ENCODE measurements around the gene SERPINE2.
A peak's percentile ranks its signal among the peaks of the same experiment; 100 is the strongest.
"Not testable (repeated sequence)": the region's sequence is repeated elsewhere in the genome, so short reads cannot be mapped to it uniquely, and the experiment has no call there.

The SERPINE2 gene

DNA sequence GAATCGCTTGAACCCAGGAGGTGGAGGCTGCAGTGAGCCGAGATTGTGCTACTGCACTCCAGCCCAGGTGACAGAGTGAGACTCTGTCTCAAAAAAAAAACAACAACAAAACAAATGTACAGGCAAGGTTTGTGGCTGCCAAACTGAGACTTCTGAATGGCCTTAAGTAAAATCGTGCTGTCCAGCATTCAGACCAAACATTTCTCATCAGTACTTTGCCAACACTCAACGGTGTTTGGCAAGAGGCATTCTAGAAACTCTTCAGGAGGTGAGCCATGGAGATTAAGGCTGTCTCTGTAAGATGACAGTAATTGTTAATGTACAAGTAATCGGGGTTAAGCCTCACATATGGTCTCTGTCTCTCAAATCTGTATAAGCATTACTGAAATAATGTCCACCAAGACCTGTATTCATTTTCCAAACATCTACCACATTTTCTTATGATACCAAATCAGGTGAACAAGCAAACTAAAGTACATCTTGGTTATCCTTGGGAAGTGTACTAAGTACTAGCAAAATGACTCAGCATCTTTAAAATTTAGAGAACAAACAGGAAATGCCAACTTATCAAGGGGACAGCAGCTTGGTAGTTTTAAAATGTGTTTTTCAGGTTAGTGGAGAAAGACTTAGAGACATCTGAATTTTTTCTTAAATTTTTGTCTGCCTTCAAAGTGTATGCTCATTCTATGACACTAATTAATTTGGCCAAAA lies 29.3 kb downstream of the SERPINE2 start:
- no peak for DNase-seq

DNA sequence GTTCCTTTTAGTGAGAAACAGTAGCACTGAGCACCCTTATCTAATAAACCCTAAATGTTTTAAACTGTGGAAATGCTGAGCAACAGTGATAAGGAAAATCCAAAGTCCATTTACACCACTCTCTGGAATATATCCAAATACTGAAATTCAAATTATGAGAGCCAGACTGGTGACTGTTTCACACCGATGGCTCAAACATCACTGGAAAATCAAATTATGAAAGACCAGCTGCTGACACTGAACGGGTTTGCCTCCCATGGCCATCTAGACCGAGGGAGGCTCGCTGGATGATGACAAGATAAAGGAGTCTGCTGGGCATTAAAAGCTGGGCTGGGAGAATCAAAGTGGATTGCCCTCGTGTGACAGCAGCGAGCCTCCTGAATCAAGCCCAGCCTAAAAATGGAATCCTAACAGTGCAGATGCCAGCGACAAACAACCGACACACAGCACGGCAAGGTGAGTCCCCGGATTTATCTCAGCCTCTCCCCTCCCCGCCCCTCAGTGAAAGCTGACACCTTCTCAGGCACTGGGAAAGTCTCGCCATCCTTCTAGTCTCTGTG lies 30.3 kb downstream of the SERPINE2 start:
- DNase-seq = no peak

DNA sequence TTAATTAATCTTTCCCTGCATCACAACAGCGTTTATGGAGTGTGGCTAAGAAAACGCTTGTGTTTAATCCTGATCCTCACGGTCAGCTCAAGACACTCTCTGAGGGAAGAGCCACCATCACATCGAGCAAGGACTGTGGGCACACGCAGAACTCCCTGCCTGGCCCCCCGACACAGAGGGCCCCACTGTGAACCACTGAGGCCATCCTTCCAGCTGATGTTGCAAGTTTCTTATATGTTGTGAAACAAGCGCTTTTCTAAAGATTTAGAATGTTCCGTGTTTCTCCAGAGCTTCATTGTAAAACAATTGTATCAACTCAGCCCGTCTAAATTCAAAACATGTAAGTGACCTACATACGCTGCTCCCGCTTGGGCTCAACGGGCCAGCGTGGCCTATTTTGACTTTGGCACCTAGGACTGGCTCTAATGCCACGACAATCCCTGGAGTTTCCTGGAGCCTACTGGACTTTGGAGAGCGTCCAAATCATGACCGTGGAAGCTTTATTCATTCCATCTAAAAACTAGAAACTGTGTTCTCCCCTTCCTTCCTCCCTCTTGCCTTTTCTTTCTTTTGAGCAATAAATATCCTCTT lies 34.9 kb downstream of the SERPINE2 start:
- no peak for DNase-seq

DNA sequence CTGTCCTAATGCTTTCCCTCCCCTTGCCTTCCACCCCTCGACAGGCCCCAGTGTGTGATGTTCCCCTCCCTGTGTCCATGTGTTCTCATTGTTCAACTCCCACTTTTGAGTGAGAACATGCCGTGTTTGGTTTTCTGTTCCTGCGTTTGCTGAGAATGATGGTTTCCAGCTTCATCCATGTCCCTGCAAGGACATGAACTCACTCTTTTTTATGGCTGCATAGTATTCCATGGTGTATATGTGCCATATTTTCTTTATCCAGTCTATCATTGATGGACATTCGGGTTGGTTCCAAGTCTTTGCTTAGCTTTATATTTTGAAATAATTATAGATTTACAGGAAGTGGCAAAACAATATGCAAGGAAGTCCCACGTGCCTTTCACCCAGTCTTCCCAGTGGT lies 38.4 kb downstream of the SERPINE2 start:
- not testable (repeated sequence) for DNase-seq

DNA sequence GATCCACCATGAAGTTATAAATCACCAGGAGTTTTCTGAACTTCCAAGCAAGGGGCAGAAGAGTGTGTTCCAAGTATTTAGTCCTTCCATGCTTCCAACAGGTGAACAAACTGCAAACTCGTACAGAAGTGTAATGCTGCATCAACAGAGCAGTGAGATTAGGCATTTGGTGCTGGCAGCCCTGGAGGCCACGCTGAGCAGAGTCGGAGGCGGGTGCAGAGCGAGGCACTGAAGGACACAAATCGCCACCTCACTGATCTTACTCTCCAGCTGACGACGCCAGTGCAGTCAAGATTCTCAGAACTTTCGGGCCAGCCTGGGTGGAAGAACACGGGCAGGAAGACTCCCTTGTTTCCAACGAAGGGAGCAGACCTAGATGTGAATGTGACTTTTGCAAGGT lies 39.2 kb downstream of the SERPINE2 start:
- no peak for DNase-seq

DNA sequence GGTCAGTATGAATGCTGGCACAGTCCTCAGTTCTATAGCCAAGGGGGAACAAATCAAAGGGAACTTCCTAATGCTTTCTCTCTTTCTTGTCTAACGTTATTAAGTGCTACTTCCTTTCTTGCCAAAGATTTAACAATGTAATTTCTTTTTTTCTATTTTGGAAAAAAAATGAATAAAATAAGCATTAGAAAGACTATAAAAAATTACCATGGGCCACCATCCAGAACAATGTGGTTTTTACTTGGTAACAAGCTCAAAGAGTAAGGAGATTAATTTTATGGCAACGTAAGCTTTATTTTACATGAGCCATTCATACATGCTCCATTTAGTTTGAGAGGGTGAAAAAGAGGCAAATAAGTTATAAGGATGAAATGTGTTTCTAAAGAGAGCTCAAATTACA lies 40.1 kb downstream of the SERPINE2 start:
- DNase-seq = no peak

DNA sequence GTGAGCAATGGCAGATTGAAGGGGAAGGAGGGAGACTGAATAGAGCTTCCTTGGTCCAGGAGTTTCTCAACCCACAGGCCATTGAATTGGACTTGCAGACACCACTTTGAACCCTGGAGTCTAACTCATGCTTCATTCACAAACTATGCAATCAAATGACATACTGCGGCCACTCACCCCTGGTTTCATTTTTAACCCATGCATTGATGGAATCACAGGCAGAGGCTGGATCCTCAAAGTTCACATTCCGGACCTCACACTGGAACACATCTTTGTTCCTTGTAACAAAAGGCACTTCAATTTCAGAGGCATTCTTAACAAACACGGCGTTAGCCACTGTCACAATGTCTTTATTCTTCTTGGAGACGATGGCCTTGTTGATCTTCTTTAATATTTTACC lies 41.1 kb downstream of the SERPINE2 start:
- DNase-seq = no peak

DNA sequence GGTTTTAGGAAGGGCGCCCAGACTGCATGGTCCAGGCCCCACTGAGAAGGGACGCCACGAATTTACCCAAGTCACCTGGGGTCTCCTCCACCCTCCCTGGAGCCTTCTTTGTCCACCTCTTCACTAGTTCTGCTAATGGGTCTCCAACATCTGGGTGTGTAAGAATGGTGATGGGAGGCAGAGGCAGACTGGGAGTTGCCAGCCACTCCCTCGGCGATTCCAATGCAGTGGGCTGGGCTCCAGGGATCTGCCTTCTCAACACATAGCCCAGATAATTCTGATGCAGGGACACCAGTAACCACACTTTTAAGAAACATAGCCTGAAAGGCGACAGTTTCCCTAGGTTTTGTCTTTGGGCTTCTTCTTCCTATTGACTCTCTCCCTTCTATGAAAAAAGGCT lies 42.7 kb downstream of the SERPINE2 start:
- DNase-seq = no peak

DNA sequence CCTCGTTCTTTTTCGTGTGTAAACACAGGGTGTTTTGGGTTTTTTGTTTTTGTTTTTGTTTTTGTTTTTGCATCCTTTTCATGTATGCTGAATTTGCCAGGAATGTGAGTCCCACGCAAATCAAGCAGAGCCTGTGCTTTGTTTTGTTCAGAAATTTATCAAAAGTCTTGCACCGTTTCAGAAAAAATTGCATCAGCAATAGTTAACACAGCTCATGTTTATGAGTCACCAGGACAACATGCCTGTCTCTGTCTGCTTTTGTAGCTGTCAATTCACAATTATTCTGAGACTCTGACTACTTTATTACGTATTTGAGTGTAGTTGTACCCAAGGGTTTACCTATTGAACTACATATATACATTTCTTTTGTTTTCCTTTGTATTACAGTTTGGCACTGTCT lies 43.5 kb downstream of the SERPINE2 start:
- no peak for DNase-seq

DNA sequence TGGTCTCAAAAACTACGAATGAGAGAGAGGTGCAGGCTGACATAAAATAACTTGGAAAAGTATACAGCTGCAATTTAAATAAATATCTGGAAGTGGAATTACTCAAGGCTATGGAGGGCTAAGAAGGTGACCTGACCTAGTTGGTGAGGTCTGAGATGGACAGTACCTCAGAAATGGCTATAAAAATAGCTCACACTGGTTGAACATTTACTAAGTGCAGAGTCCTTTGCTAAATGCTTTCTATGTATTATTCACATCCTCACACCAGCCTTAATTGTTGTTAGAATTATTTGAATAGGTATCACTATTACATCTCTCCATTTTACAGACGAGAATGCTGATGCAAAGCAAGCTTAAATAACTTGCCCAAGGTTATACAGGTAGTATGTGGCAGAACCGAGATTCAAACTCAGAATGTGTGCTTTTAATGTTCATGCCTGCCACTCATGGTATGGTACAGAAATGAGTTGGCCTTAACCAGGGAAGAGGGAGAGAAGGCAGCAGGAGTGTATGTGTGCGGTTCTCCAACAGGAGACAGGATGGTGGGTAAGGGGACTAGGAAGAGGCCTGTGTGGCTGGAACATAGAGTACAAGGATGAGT lies 44.4 kb downstream of the SERPINE2 start:
- no peak for DNase-seq

DNA sequence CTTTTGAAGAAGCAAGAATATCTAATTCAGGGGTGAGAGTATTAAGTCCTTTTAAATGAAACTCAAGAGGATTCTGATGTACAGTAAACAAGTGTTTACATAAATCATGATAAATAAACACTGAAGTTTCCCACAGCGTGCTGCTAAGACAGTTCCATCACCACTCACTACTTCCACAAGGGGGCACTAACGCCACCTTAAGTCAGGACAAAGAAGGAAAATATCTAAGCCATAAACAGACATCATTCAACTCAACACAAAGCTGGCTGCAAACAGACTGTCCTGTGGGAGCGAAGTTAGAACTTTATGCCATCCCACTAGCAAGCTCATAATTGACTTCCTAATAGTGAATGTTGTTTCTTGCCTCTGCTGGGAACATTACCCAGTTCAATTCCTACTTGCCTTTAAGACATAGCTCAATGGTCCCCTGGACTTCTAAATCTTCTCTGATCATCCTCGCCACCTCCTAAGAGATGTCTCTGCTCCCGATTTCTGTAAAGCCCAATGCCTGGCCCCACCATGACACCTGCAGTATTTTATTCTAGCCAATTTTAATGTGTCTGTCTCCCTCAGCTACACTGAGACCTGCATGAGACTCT lies 45.4 kb downstream of the SERPINE2 start:
- peak; percentile 39 for DNase-seq

DNA sequence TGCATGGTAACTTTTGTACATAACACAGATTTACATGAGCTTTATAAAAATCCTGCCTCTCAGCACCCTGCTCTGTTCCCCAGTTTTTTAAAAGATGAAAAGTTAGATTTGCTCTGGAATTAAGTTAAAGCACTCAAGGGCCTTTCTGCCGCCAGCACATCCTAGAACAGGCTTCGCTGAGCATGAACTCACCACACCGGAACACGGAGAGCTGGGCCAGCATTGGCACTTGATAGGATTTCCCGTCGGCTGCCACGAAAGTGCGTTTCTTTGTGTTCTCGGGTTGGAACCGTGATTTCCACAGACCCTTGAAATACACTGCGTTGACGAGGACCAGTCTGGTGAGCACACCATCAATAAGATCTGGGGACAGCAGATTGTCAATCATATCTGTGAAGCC lies 47.5 kb downstream of the SERPINE2 start:
- DNase-seq = no peak

DNA sequence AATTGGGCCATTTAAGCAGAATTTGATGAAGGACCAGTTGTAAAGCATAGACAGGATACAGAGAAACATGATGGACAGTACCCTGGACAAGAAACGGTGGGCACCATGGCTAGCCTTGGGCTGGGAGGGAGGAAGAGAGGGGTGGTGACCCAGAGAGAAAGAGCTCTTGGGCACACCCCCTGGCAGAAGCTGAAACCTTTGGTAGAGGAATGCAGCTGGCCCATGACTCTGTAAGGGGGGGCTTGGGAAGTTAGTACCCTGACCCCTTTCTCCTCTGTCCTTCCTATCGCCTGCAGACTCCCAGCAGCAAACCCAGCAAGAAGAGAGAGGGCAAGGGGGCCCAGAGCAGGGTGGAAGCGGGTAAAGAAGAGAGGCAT lies 49.2 kb downstream of the SERPINE2 start:
- no peak for DNase-seq

DNA sequence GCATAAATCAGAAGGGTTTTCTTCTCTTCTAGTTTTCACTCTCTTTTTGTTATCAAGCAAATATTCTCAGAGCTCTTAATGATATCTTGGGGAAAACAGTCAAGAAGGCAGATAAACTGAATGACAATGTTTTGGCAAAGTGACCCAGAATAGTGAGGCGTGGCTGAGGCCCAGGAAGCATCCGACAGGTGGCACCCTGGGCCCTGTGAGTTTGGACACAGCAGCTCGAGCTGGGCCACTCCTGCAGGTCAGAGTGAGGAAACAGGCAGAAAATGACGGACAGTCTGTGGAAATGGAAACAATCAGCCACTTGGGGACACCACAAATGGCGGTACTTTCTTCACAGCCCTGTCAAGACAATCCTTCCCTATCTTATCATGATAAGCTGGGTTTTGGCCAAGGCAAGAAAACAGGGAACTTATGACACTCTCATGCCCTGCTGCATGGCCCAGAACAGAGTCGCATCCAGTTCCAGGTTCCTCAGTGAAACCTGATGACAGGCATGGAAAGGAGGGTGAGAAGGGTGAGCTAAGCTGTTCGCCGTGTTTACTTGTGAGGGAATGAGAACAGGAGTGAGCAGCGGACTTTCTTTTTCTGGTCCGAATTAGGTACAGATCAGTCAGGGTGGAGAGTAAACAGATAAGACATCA lies 49.8 kb downstream of the SERPINE2 start:
- no peak for DNase-seq

DNA sequence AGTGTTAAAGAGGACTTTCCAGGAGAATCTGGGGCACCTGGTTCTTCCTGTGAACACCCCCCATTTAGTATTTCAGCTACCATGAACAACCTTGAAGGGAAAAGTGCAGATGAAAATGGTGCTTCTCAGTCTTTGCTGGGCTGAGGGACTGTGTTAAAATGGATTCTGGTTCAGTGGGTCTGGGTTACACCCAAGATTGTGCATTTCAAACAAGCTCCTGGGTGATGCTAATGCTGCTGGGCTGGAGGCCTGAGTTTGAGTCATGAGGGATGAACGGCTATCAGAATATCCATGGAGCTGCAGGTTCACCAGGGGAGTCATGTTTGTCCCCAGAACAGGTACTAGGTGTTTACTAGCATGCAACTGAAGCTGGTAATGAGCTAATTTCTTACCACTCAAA lies 57.8 kb downstream of the SERPINE2 start:
- DNase-seq = no peak

DNA sequence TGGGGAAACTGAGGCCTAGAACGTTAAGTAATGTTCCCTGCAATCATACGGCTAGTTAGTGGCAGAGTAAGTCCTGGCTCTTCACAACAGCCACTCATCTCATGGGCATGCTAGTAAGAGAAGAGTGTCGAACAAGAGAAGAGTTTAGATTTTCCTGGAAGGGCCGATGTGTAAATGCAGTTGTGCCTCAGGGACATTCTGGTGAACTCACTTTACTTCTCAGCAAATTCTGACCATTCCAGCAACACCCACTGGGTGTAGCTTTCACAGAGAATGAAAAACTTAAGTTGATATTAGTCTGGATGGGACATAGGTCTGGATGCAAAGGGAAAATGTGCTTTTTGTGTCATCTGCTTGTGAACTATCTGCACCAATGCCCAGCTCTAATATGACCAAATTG lies 58.3 kb downstream of the SERPINE2 start:
- no peak for DNase-seq

DNA sequence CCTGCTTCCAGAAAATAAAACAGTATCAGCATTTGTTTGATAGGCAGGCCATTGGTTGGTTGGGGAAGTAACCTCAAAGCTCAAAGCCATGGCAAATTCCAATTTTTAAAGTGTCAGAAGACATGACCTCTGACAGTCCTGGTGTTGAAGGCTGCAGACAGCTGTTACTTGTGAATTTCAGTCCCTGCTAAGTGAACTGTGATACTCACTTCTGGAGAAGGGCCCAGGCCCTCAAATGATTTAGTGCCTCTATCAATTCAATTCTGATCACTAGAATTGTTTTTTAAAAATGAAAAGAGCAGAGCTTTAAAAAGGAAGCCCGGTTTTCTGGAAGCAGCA lies 58.7 kb downstream of the SERPINE2 start:
- DNase-seq = no peak

DNA sequence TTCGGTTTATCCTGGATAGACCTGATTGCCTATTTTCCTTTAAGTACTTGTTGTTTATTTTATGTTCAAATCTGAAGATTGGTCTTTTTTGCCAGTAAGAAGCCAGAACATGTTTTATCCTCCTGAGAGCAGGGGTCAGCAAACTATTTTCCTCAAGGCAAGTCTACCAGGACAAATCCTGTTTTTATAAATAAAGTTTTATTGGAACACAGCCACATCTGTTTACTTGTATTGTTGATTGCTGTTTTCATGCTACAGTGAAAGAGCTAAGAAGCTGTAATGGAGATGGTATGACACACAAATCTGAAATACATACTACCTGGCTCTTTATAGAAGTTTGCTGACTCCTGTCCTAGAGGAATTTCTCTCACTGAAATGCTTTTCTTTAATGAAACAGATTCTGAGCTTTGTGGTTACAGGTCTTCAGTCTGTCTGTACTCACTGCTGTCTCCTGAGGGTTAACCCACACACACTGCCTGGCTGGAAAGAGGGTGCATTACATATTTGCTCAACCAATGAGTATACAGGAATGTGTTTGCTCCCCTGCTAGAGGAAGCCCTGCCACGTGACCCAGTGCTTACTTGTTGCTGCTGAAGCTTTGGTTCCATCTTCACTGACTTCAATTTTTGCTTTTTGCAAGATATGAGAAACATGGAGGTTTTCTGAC lies 59.2 kb downstream of the SERPINE2 start:
- no peak for DNase-seq

DNA sequence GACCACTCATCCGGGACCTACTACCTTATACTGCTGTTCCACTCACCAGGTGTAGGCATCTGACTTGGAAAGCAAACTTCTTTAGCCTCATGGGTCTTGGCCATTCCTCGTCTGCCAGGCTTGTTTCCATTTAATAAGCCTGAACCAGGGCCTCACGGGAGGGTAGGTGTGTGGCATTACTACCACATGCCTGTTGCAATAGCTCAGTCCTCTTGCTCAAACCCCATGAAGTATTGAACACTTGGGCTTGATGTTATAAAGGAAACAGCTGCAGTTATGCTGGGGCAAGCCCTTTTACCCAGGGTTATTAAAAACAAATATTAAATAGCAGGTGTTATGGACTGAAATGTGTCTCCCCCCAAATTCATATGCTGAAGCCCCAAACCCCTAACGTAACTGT lies 60.6 kb downstream of the SERPINE2 start:
- no peak for DNase-seq

DNA sequence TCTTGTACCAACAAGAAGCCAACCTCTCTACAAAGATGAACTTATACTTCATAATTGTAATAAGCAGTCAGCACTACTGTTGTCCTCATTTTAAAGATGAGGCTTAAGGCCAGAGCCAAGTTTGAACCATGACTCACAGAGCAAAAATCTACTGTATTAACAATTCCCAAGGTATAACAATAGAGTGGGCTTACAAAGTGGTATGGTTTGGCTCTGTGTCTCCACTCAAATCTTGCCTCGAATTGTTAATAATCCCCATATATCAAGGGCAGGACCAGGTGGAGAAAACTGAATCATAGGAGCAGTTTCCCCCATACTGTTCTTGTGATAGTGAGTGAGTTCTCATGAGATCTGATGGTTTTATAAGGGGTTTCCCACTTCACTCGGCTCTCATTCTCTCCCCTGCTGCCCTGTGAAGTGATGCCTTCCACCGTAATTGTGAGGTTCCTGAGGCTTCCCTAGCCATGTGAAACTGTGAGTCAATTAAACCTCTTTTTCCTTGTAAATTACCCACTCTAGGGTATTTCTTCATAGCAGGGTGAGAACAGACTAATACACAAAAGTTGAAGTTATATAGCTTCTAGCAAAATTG lies 62.4 kb downstream of the SERPINE2 start:
- DNase-seq = no peak

DNA sequence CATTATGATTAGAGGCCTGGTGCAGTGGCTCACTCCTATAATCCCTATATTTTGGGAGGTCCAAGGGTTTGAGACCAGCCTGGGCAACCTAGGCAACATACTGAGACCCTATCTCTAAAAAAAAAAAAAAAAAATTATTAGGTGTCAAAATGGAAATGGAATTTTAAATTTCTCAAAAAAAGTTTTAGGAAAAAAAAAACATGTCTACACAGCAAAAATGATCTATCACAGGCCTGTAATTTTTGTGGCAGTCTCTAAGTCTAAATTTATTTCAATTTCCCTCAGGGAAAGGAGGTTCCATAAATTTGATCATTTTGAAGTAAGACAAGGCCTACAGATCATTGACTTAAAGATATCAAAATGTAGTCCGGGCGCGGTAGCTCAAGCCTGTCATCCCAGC lies 65.5 kb downstream of the SERPINE2 start:
- no peak for DNase-seq

DNA sequence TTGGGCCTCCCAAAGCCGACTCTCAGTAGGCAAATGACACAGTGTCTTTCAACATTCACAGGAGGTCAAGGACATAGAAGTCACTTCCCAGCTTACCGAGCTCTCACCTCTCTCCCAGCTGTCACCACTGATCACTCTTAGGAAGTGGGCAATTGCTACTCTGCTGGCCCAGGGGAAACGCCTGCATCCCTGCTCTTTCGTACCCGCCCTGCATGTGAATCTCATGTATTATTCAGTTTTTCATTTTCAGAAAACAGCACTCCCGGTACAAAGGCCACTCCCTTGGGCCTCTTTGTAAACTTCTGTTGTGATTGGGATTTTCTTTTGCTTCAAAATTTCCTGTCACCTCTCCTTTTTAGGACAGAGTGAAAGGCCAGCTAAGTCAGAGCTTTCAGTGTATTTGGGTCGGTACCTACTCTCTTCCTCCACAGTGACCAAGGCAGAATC lies 66.4 kb downstream of the SERPINE2 start:
- DNase-seq = no peak

DNA sequence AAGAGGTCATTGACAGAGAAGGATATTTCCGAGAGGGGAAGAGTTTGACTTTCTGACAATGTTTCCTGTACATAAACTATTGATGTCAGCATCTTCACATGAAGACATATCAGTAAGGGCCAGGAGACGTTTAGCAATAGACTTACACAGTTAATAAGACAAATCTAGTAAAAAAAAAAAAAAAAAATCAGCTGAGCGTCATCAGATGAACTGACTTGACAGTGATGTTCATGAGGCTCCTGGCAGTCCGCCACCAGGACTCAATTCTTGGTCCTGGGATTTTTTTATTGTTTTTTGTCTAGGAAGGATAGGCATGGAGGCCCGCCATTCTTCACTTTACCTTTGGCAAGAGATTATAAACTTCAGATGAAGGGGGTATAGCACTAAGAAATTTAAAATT lies 67.4 kb downstream of the SERPINE2 start:
- DNase-seq = no peak
